Skin epidermis (tissue), 12 donors: ENCODE results near the gene BIN2.
A peak's percentile ranks its signal among the peaks of the same experiment; 100 is the strongest.
"Not testable (repeated sequence)": the region's sequence is repeated elsewhere in the genome, so short reads cannot be mapped to it uniquely, and the experiment has no call there.

Experiments
- H3K27ac ChIP-seq, 21 experiments: fragments of 200-600 bp; sonication (generic) in 11 of 21; one replicate each; pipeline ENCODE4 v1.5.0; 2020; ENCODE audit warnings: mild to moderate bottlenecking in 3 of 21, inconsistent platforms in 2 of 21, moderate library complexity in 2 of 21
- H3K4me3 ChIP-seq, 7 experiments: fragments of 200-600 bp; sonication (generic) in 2 of 7; one replicate each; pipeline ENCODE4 v1.5.0; 2020; ENCODE audit warnings: inconsistent platforms in 2 of 7, mild to moderate bottlenecking in 2 of 7, moderate library complexity in 1 of 7

The BIN2 gene

GRCh38 chr12:51270067-51270950, 53.7 kb downstream of the BIN2 start, which contains the start of gene SMAGP:
SMAGP (minus strand) TSS chr12:51270415; CDS start chr12:51269278, 1,137 bp downstream.
- peak within 1 kb of the TSS; percentile 60 to 92 (median 87) for H3K27ac ChIP-seq
- peak within 1 kb of the TSS; percentile 51 to 85 (median 70) for H3K4me3 ChIP-seq

- Histone ChIP-seq H3K27ac (peak overlapping the region; percentile 60 to 92 (median 87)), H3K4me3 (peak overlapping the region; percentile 51 to 85 (median 70))
Measured at GRCh38 chr12:51269174-51270066, 54.6 kb downstream of the BIN2 start.

DNA sequence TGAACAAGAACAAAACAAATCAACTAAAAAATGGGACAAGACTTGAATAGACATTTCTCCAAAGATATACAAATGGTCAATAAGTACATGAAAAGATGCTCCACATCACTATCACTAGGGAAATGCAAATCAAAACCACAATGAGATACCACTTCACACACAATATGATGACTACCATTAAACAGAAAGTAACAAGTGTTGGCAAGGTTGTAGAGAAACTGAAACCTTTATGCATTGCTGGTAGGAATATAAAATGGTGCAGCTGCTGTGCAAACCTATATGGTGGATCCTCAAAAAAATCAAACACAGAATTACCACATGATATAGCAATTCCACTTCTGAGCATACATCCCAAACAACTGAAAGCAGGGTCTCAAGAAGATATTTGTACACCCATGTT, 59.0 kb downstream of the BIN2 start:
- Histone ChIP-seq H3K27ac (no peak overlapping the region), H3K4me3 (no peak overlapping the region)

- Histone ChIP-seq H3K4me3 (no peak overlapping the region), H3K27ac (no peak overlapping the region)
Measured at GRCh38 chr12:51264297-51264696, 59.7 kb downstream of the BIN2 start.

- H3K4me3 ChIP-seq = no peak overlapping the region
- H3K27ac ChIP-seq = no peak overlapping the region
Measured at GRCh38 chr12:51263341-51263740, 60.6 kb downstream of the BIN2 start.

DNA sequence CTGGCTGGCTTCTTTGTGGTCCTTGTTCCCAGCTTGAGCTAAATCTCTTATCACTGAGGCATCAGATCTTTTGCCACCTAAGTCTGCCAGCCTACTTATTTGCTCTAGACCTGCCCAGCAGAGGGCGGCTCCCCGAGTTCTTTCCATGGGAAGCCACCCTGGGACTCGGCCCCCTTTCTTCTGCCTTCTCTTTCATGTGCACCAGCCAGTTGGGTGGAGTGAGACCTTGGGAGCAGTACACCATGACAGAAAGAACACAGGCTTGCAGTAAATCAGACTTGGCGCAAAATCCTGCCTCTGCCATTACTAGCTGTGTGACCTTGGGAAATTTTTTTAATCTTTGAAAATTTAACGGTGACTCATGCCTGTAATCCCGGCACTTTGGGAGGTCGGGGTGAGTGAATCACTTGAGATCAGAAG, 61.2 kb downstream of the BIN2 start:
- no peak overlapping the region for H3K27ac ChIP-seq
- no peak overlapping the region for H3K4me3 ChIP-seq

- H3K4me3 ChIP-seq, H3K27ac ChIP-seq: not testable (repeated sequence)
Measured at GRCh38 chr12:51259600-51259999, 64.4 kb downstream of the BIN2 start.

DNA sequence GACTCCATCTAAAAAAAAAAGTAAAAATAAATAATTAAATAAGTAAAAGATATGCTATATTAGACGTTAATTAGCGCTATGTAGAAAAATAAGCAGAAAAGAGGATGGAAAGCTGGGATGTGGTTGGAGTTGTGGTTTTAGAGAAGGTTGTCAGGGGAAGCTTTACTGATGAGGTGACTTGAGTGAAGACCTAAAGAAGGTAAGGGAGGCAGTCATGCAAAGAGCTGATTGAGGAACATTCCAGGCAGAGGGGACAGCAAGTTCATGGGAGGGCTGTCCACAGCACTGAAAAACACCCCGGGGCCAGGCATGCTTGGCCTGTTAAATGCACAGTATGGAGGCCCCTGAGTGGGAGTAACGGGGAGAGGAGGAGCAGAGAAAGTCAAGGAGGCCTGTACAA, 69.4 kb downstream of the BIN2 start:
- H3K27ac ChIP-seq = no peak overlapping the region
- H3K4me3 ChIP-seq = no peak overlapping the region

DNA sequence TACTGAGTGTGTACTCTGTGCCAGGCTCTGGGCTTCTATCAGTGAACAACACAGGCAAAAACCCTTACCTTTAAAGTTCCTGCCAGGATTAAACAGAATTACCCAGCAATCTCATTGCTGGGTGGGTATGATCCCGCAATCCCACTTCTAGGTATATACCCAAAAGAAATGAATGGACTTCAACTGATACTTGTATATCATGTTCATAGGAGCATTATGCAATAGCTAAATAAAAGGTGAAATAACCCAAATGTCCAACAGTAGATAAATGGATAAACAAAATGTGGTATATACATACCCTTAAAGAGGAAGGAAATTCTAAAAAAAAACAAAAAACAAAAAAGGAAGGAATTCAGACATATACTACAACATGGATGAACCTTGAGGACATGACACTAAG, 70.7 kb downstream of the BIN2 start:
- Histone ChIP-seq H3K27ac (no peak overlapping the region), H3K4me3 (no peak overlapping the region)

DNA sequence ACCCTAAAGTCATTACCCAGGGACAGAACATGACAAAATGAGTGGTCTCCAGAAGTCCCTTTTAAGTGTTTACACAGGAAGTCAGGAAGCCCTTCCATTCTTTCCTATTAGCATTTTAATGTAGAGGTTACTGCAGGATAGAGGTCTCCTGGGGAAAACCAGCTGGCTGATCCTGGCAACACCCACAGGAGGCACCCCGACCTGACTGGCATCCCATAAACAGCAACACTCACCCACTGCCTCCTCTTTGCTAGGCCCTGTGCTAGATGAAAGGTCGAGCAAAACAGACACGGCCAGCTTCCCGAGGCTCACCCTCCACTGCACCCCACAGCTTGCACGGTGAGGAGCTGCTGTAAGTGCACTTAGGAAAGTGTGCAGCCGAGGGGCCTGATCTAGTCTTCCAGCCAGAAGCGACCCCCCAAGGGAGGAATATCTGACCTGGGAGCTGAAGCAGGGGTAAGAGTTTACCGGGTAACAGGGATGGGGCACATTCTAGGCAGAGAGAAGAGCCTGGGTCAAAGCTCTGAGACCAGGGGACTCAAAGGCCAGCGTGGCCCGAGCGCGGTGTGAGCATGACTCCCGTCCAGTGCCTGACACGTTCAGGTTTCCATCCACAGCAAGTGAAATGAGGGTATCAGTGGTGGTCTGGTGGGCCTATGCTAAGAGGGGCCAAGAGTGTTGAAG, 76.3 kb downstream of the BIN2 start:
- H3K4me3 ChIP-seq = no peak overlapping the region
- peak overlapping the region in 6 of 21 experiments; percentile 10 to 76 (median 46) for H3K27ac ChIP-seq

GRCh38 chr12:51246254-51246853, 77.6 kb downstream of the BIN2 start:
- H3K27ac ChIP-seq = peak overlapping the region in 16 of 21 experiments; percentile 9 to 76 (median 53)

DNA sequence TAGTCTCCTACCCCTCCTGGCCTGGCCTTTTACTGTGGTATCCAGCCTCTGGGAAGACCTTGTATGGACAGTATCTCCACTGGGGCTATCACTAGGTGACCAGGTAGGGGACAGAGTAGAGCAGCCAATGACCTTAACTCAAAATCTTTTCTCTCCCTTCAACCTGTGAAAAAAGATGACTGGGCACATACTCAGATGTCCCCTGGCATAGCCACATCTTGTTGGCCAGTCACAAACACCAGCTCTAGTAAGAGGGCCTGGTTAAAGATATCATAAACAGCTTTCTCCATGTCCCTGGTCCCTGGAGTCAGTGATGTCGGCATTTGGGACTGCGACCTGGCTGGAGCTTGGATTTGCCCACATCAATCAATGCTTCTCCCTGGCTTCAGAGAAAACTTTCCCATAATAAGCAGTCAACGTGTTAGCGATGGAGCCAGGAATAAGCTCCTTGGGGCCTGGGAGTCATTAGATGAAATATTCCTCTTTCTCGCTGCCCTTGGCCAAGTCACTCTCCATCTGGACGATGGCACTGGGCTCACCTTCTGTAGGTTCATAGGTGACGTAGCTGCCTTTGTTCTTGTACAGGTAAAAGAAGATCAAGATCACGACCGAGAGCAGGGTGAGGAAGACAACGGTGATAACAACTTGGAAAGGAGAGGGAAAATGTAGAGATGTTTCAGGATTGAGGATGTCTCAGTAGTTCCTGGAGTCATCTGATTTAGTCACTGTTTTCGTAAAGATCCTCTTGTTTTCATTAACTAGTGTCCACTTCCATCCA, 78.3 kb downstream of the BIN2 start:
- peak overlapping the region in 17 of 21 experiments; percentile 9 to 76 (median 48) for H3K27ac ChIP-seq
- H3K4me3 ChIP-seq = no peak overlapping the region

More at GRCh38 chr12:51246254-51246853, 77.6 kb downstream of the BIN2 start:
- H3K4me3 ChIP-seq = peak overlapping the region in 1 of 7 experiments; percentile 11

GRCh38 chr12:51244269-51244668, 79.7 kb downstream of the BIN2 start:
- Histone ChIP-seq H3K4me3 (no peak overlapping the region), H3K27ac (no peak overlapping the region)

DNA sequence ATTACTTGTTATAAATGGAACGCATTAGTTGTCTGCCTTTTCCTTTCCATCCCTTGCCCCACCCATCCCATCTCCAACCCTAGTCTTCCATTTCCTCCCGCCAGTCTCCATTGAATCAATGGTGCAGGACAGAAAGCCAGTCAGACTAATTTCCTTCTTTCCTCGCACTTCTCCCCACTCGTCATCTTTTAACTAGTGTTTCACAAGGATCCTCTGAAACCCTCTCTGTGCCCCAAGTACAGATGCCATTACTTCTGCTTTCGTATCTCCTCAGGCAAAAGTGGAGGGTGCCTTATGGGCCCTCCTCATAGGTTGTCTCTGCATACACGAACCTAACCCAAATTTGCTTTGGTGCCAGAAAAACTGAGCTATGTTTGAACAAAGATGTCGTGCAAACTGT, 81.1 kb downstream of the BIN2 start:
- Histone ChIP-seq H3K27ac (no peak overlapping the region), H3K4me3 (no peak overlapping the region)

DNA sequence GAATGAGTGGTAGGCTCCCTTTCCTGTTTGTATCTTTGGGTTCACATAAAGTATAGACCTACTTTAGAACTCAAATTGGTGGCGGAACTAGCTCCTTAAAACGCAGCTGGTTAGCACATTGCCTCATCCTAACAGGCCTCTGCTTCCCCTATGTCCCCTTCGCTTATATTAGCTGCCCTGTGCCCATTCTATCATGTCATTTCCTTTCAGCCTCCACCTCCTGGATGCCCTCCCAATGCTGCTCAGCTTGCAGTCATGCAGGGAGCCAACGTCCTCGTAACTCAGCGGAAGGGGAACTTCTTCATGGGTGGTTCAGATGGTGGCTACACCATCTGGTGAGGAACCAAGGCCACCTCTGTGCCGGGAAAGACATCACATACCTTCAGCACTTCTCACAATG, 81.9 kb downstream of the BIN2 start:
- H3K27ac ChIP-seq = no peak overlapping the region
- no peak overlapping the region for H3K4me3 ChIP-seq

- no peak overlapping the region for H3K4me3 ChIP-seq
- H3K27ac ChIP-seq = peak overlapping the region in 3 of 21 experiments; percentile 6 to 100 (median 13)
Measured at GRCh38 chr12:51240971-51241370, 83.0 kb downstream of the BIN2 start.

GRCh38 chr12:51238510-51239334, 85.3 kb downstream of the BIN2 start, which contains the start of gene DAZAP2:
DAZAP2 (plus strand) TSS chr12:51238826; CDS start chr12:51238908, 82 bp downstream.
- Histone ChIP-seq H3K27ac (peak within 1 kb of the TSS; percentile 97 to 100 (median 100)), H3K4me3 (peak within 1 kb of the TSS; percentile 69 to 99 (median 88))
